Naive thymus-derived CD4-positive, alpha-beta T cell (primary cell): ENCODE data around the gene PARD3B. TPM values are rescaled to one million over a fixed set of nuclear protein-coding genes. Genes with fewer than 3 reads are reported as not detected.

Experiments used
- ATAC-seq: fragments of 150-1000 bp; cut with Tn5 transposase; 2 replicates; pipeline ENCODE4 v1.10.0; 2021; ENCODE audit warnings: mild to moderate bottlenecking, moderate library complexity
- CTCF ChIA-PET: fragments of 350-600 bp; sonication (Branson Sonifier 250); formaldehyde crosslinking; loops from one replicate; lab custom pipeline; 2021; ENCODE audit warnings: antibody characterized with exemption; lab: Charles Lee
- POLR2A ChIA-PET: fragments of 350-600 bp; sonication (Branson Sonifier 250); formaldehyde crosslinking; loops from one replicate; lab custom pipeline; 2021; ENCODE audit warnings: antibody characterized with exemption, inconsistent platforms; lab: Charles Lee
- DNase-seq, 9 donors: peaks; one replicate each; pipeline versions ENCODE4 v3.0.0 to v3.0.0-alpha.2; 2020 to 2022; ENCODE audit warnings: mixed read lengths in 1 of 9
- H3K27ac ChIP-seq: one replicate; pipeline ENCODE4 v1.7.0; 2013; ENCODE audit warnings: mild to moderate bottlenecking, low read depth, low read length, moderate library complexity
- H3K27me3 ChIP-seq, 2 donors: one replicate each; pipeline ENCODE4 v1.7.0; 2013; ENCODE audit warnings: low read length in 2 of 2, mild to moderate bottlenecking in 2 of 2, moderate library complexity in 2 of 2; ENCODE audit not compliant: control insufficient read depth in 2 of 2, insufficient read depth in 2 of 2
- H3K36me3 ChIP-seq, 3 experiments: 1 replicate in 2 of 3; 2 replicates in 1 of 3; pipeline ENCODE4 v1.7.0; 2013; ENCODE audit warnings: low read length in 3 of 3, mild to moderate bottlenecking in 3 of 3, moderate library complexity in 1 of 3; ENCODE audit not compliant: insufficient read depth in 3 of 3, control insufficient read depth in 2 of 3
- H3K4me1 ChIP-seq, 2 donors: one replicate each; pipeline ENCODE4 v1.7.0; 2013; ENCODE audit warnings: low read length in 2 of 2, mild to moderate bottlenecking in 2 of 2, moderate library complexity in 1 of 2; ENCODE audit not compliant: control insufficient read depth in 2 of 2, insufficient read depth in 2 of 2
- H3K4me3 ChIP-seq: 2 replicates; pipeline ENCODE4 v1.7.0; 2013; ENCODE audit warnings: mild to moderate bottlenecking, low read length
- H3K9me3 ChIP-seq, 3 experiments: 1 replicate in 2 of 3; 2 replicates in 1 of 3; pipeline ENCODE4 v1.7.0; 2013; ENCODE audit warnings: low read length in 3 of 3; ENCODE audit not compliant: control insufficient read depth in 2 of 3
- H3K27ac Mint-ChIP-seq, 9 donors: one replicate each; pipeline ENCODE4 v1.8.0; 2020 to 2022; ENCODE audit warnings: mixed read lengths in 9 of 9, mild to moderate bottlenecking in 8 of 9, moderate library complexity in 5 of 9, inconsistent platforms in 2 of 9
- H3K27me3 Mint-ChIP-seq, 5 donors: one replicate each; pipeline ENCODE4 v1.8.0; 2021 to 2022; ENCODE audit warnings: mixed read lengths in 5 of 5, mild to moderate bottlenecking in 1 of 5
- H3K36me3 Mint-ChIP-seq, 5 donors: one replicate each; pipeline ENCODE4 v1.8.0; 2020 to 2022; ENCODE audit warnings: mixed read lengths in 5 of 5, mild to moderate bottlenecking in 3 of 5, inconsistent platforms in 1 of 5
- H3K4me1 Mint-ChIP-seq, 7 donors: one replicate each; pipeline ENCODE4 v1.8.0; 2020 to 2022; ENCODE audit warnings: mixed read lengths in 7 of 7, mild to moderate bottlenecking in 3 of 7, inconsistent platforms in 1 of 7
- H3K4me3 Mint-ChIP-seq, 10 donors: one replicate each; pipeline ENCODE4 v1.8.0; 2020 to 2022; ENCODE audit warnings: mild to moderate bottlenecking in 10 of 10, mixed read lengths in 10 of 10, moderate library complexity in 6 of 10, inconsistent platforms in 2 of 10
- H3K9me3 Mint-ChIP-seq, 11 donors: one replicate each; pipeline ENCODE4 v1.8.0; 2020 to 2022; ENCODE audit warnings: mixed read lengths in 11 of 11, mild to moderate bottlenecking in 4 of 11, inconsistent platforms in 1 of 11, moderate library complexity in 1 of 11
- intact Hi-C, 2 donors: fragments of 100-400 bp; cut with micrococcal nuclease; formaldehyde crosslinking; loops; one replicate each; pipeline ENCODE4 v1.15.1; 2023
- polyA plus RNA-seq, 2 donors: library from polyadenylated mRNA; unstranded; fragments of 300-500 nt; fragmentation: Illumina TruSeq; gene quantifications; one replicate each; pipeline ENCODE4 v1.2.3, GENCODE V29; 2021
- total RNA-seq, 6 experiments: library from RNA in 5 of 6; stranded (reverse) in 5 of 6; gene quantifications; 1 replicate in 5 of 6; 2 replicates in 1 of 6; pipeline ENCODE4 v1.2.3 and lab custom pipeline; 2021 to 2026

The PARD3B gene
- total and polyA plus RNA-seq, 7 experiments from 2014 or later, result 0.22 to 4.0 (median 0.87) TPM

DNA sequence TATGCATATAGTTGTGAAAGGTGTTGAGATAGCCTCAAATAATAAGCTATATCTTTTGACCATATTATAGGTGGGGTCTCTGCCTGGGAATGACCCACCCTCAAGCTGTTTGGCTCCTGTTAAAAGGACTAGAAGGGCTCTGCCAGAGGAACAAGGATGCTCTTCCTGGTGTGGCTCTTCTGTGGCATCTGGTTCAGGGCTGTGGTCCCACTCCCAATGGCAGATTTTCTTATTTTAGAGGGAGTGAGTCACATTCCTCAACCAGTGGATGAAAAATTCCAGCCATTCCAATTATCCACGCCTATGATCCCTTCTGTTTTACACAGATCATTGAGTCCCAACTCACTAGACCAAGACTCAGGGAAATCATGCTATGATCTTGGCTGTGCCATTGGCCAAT lies 119.9 kb downstream of the PARD3B start:
- CTCF ChIA-PET, result no interaction called here
- no peaks in the 10 kb centered on the region for H3K36me3 Mint-ChIP-seq
- Histone ChIP-seq H3K27me3 (no peaks in the 10 kb centered on the region), H3K4me1 (no peaks in the 10 kb centered on the region), H3K36me3 (no peaks in the 10 kb centered on the region), H3K27ac (no peak overlapping the region), H3K9me3 (no peaks in the 10 kb centered on the region), H3K4me3 (no peak overlapping the region)
- POLR2A ChIA-PET, result no interaction called here
- peaks cover 0 to 2% (median 0%) of the 10 kb centered on the region in 11 donors for H3K9me3 Mint-ChIP-seq
- intact Hi-C loops, result no loop called here
- no peak overlapping the region for H3K27ac Mint-ChIP-seq
- DNase-seq (no peak), ATAC-seq (no peak)
- H3K27me3 Mint-ChIP-seq, result peaks cover 0 to 2% (median 0%) of the 10 kb centered on the region in 5 donors
- H3K4me3 Mint-ChIP-seq, result no peak overlapping the region
- H3K4me1 Mint-ChIP-seq, result no peaks in the 10 kb centered on the region

DNA sequence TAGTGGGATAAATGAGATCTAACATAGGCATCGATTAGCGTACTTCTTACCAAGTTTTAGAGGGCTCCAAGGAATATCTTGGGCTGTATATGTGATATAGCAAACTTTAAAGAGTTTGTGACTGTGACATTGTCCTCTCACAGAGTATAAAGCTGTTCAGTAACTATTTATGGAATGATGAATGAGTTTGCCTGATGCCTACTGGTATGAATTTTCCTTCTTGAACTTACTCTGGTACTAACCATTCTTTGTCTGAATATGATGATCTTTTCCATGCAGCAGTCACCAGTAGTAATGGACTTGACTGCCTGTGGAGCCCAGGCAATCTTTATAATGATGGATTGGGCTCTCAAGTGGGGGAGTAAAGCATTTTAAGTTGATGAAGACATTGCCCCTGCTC lies 120.5 kb downstream of the PARD3B start:
- Histone ChIP-seq H3K4me1 (no peaks in the 10 kb centered on the region), H3K27ac (no peak overlapping the region), H3K4me3 (no peak overlapping the region), H3K36me3 (no peaks in the 10 kb centered on the region), H3K27me3 (no peaks in the 10 kb centered on the region), H3K9me3 (no peaks in the 10 kb centered on the region)
- H3K4me1 Mint-ChIP-seq, result no peaks in the 10 kb centered on the region
- ChIA-PET CTCF (no interaction called here), POLR2A (no interaction called here)
- peaks cover 0 to 2% (median 0%) of the 10 kb centered on the region in 11 donors for H3K9me3 Mint-ChIP-seq
- no peak overlapping the region for H3K27ac Mint-ChIP-seq
- intact Hi-C loops, result no loop called here
- H3K4me3 Mint-ChIP-seq, result no peak overlapping the region
- no peaks in the 10 kb centered on the region for H3K36me3 Mint-ChIP-seq
- ATAC-seq, result no peak
- DNase-seq, result no peak
- H3K27me3 Mint-ChIP-seq, result peaks cover 0 to 3% (median 0%) of the 10 kb centered on the region in 5 donors

- Mint-ChIP-seq H3K4me3 (no peak overlapping the region), H3K4me1 (no peaks in the 10 kb centered on the region), H3K36me3 (no peaks in the 10 kb centered on the region), H3K27me3 (peaks cover 0 to 14% (median 0%) of the 10 kb centered on the region in 5 donors), H3K9me3 (no peaks in the 10 kb centered on the region), H3K27ac (no peak overlapping the region)
- DNase-seq, result no peak
- POLR2A ChIA-PET, result no interaction called here
- Histone ChIP-seq H3K27me3 (no peaks in the 10 kb centered on the region), H3K4me3 (no peak overlapping the region), H3K9me3 (no peaks in the 10 kb centered on the region), H3K4me1 (no peaks in the 10 kb centered on the region), H3K36me3 (no peaks in the 10 kb centered on the region), H3K27ac (no peak overlapping the region)
- intact Hi-C loops, result no loop called here
- CTCF ChIA-PET, result no interaction called here
- no peak for ATAC-seq
Measured at GRCh38 chr2:204667990-204668389, 122.7 kb downstream of the PARD3B start.

DNA sequence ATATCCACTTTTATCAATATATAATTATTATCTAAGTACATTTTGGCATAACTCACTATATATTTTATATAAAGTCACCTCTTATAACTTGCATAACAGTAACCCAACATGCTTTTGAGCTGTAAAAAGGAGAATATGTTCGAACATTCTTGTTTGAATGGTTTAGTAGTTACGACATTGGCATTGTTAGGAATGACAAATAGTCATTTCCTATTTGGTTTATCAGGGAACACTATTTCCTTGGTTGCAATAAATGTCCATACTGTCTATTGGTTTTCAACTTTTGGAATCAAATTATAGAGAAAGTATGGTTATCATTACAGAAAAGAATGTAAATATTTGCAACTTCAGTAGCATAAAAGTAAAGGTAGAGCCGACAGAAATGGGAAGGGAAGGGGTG lies 124.1 kb downstream of the PARD3B start:
- Mint-ChIP-seq H3K36me3 (no peaks in the 10 kb centered on the region), H3K27ac (no peak overlapping the region), H3K4me1 (no peaks in the 10 kb centered on the region), H3K27me3 (peaks cover 0 to 19% (median 0%) of the 10 kb centered on the region in 5 donors), H3K4me3 (no peak overlapping the region), H3K9me3 (no peaks in the 10 kb centered on the region)
- Histone ChIP-seq H3K36me3 (no peaks in the 10 kb centered on the region), H3K27me3 (no peaks in the 10 kb centered on the region), H3K4me1 (no peaks in the 10 kb centered on the region), H3K9me3 (no peaks in the 10 kb centered on the region), H3K4me3 (no peak overlapping the region), H3K27ac (no peak overlapping the region)
- DNase-seq, result no peak
- CTCF ChIA-PET, result no interaction called here
- no peak for ATAC-seq
- intact Hi-C loops, result no loop called here
- POLR2A ChIA-PET, result no interaction called here

GRCh38 chr2:204670124-204670523 lies 124.8 kb downstream of the PARD3B start:
- no peaks in the 10 kb centered on the region for H3K9me3 Mint-ChIP-seq
- H3K4me3 Mint-ChIP-seq, result no peak overlapping the region
- Histone ChIP-seq H3K4me3 (no peak overlapping the region), H3K27ac (no peak overlapping the region), H3K9me3 (no peaks in the 10 kb centered on the region), H3K36me3 (no peaks in the 10 kb centered on the region), H3K27me3 (no peaks in the 10 kb centered on the region), H3K4me1 (no peaks in the 10 kb centered on the region)
- no peaks in the 10 kb centered on the region for H3K36me3 Mint-ChIP-seq
- no peaks in the 10 kb centered on the region for H3K4me1 Mint-ChIP-seq
- ATAC-seq, result no peak
- ChIA-PET POLR2A (no interaction called here), CTCF (no interaction called here)
- no peak overlapping the region for H3K27ac Mint-ChIP-seq
- DNase-seq, result no peak
- intact Hi-C loops, result no loop called here
- peaks cover 0 to 19% (median 0%) of the 10 kb centered on the region in 5 donors for H3K27me3 Mint-ChIP-seq

- Mint-ChIP-seq H3K36me3 (no peaks in the 10 kb centered on the region), H3K27me3 (peaks cover 0 to 19% (median 0%) of the 10 kb centered on the region in 5 donors), H3K9me3 (no peaks in the 10 kb centered on the region), H3K27ac (no peak overlapping the region), H3K4me1 (no peaks in the 10 kb centered on the region), H3K4me3 (no peak overlapping the region)
- Histone ChIP-seq H3K9me3 (no peaks in the 10 kb centered on the region), H3K27me3 (no peaks in the 10 kb centered on the region), H3K4me1 (no peaks in the 10 kb centered on the region), H3K4me3 (no peak overlapping the region), H3K27ac (no peak overlapping the region), H3K36me3 (no peaks in the 10 kb centered on the region)
- no peak for ATAC-seq
- intact Hi-C loops, result no loop called here
- ChIA-PET POLR2A (no interaction called here), CTCF (no interaction called here)
- DNase-seq, result no peak
Measured at GRCh38 chr2:204670756-204671155, 125.5 kb downstream of the PARD3B start.

- Mint-ChIP-seq H3K27me3 (peaks cover 0 to 19% (median 0%) of the 10 kb centered on the region in 5 donors), H3K9me3 (no peaks in the 10 kb centered on the region), H3K36me3 (no peaks in the 10 kb centered on the region), H3K4me1 (no peaks in the 10 kb centered on the region), H3K27ac (no peak overlapping the region), H3K4me3 (no peak overlapping the region)
- H3K4me3 ChIP-seq, result no peak overlapping the region
- ATAC-seq, result no peak
- H3K4me1 ChIP-seq, result no peaks in the 10 kb centered on the region
- CTCF ChIA-PET, result no interaction called here
- intact Hi-C loops, result no loop called here
- POLR2A ChIA-PET, result no interaction called here
- H3K36me3 ChIP-seq, result no peaks in the 10 kb centered on the region
- no peaks in the 10 kb centered on the region for H3K9me3 ChIP-seq
- no peak for DNase-seq
- H3K27ac ChIP-seq, result no peak overlapping the region
- H3K27me3 ChIP-seq, result no peaks in the 10 kb centered on the region
Measured at GRCh38 chr2:204672772-204673171, 127.5 kb downstream of the PARD3B start.
